Fibroblast of skin of left biceps (primary cell): ENCODE results near the gene NDUFB3.
"Not testable (repeated sequence)": the region's sequence is repeated elsewhere in the genome, so short reads cannot be mapped to it uniquely, and the experiment has no call there.

Experiments
- DNase-seq, 2 experiments: peaks; one replicate each; pipeline ENCODE4 v3.0.0-alpha.2; 2013; ENCODE audit warnings: low read depth in 2 of 2

Gene NDUFB3

DNA sequence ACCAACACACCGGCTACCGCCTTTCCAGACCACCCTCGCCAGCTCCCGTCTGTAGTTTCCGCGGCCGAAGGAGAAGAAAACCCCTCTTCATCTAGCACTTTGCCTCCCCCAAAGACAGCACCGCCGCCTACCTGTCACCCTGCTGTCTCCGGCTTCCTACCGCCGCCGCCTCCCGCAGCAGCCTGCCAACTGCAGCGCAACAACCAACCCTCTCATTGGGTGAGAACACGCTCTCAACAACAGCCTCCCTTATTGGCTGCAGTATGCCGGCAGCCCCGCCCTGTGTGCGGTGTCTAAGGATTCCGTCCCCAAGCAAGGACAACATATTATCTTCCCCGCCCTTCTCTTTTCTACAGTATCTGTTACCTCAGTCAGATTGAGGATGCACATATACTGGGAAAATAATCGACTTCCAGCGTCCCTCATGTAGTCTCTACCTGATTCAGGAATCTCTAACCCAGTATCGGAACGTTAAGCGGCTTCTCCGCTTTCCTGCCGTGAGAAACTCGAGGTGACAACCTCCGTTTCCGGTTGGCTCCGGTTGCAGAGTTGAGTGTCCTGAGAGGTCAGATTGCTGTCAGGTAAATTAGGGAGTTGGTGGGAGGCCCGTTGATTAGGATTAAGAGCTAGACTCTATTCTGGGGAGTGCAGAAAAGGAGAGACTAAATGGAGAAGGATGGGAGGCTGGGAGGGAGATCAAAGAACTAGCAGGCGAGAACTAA is at the start of gene NDUFB3, which contains the start of gene HYCC2:
NDUFB3 (plus strand) TSS at position 523 of the 722 bp plus-strand sequence. CDS start 6,882 bp downstream, outside the sequence.
HYCC2 (minus strand) TSS at position 193 of the 722 bp plus-strand sequence. CDS start 47,662 bp downstream, outside the sequence.
- DNase-seq: peak; percentile 78

DNA sequence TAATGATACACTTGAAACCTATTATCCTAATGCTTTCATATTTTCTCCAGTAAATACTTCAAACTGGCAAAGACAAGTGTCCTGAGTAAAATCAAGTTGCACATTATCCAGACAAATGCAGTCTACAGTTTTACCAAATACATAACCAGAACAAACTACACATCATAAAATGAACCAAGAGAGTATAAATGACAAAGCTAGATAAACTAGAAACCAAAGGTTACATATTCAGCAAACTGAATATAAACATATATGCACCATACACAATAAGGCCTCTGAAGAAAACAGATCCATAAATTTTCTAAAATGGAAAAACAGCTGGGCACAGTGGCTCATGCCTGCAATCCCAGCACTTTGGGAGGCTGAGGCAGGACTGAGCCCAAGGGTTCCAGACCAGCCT is 47.3 kb upstream of the NDUFB3 start:
- DNase-seq: no peak

DNA sequence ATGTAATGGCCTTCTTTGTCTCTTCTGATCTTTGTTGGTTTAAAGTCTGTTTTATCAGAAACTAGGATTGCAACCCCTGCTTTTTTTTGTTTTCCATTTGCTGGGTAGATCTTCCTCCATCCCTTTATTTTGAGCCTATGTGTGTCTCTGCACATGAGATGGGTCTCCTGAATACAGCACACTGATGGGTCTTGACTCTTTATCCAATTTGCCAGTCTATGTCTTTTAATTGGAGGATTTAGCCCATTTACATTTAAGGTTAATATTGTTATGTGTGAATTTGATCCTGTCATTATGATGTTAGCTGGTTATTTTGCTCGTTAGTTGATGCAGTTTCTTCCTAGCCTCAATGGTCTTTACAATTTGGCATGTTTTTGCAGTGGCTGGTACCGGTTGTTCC is 37.4 kb upstream of the NDUFB3 start:
- not testable (repeated sequence) for DNase-seq

DNA sequence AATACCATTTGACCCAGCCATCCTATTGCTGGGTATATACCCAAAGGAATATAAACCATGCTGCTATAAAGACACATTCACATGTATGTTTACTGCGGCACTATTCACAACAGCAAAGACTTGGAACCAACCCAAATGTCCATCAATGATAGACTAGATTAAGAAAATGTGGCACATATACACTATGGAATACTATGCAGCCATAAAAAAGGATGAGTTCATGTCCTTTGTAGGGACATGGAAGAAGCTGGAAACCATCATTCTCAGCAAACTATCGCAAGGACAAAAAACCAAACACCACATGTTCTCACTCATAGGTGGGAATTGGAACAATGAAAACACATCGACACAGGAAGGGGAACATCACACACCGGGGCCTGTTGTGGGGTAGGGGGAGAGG is 33.4 kb upstream of the NDUFB3 start:
- DNase-seq: not testable (repeated sequence)

DNA sequence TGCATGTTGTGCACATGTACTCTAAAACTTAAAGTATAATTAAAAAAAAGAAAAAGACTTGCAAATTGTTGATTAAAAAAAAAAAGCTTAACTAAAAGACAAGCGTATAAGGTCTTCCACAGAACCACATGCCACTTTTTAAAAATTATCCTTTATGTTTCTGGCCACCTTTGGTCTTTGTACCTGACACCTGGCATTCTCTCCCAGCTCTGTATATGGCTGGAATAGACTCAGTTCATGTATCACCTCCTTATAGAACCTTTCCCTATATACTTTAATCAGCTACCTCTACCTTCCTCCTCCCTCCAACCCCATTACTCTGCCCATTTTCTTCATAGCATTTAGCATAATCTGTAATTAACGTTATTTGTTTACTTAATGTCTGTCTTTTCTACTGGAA is 32.9 kb upstream of the NDUFB3 start:
- no peak for DNase-seq

DNA sequence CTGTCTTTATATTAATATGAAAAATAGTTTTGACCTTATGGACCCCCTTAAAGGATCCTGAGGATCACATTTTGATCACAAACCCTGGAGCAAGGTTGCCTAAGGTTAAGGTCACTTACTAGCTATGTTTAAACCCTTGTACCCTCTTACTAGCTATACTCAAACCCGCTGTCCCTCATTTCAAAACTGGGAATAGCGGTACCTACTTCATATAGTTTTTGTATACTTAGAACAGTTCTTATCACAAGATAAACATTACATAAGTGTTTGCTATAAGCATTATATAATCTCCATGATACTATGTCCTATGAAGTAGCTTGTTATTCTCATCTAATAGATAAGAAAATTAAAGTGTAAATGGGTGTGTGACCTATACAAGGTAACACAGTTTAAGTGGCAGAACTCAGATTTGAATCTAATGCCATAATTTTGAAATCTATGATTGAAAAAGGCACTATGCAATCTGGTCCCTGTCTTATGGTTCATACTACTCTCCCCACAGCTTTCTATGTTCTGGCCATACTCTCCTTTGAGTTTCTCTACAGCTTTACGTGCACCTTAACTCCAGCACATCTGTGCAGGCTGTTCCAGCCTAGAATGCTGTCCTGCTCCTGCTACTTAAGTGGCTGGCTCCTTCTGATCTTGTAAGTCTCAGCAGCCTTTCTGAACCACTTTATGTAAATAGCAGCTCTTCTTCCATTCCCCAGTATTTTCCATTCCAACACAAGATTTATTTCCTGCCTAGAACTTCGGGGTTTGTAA is 30.8 kb upstream of the NDUFB3 start:
- DNase-seq: no peak

DNA sequence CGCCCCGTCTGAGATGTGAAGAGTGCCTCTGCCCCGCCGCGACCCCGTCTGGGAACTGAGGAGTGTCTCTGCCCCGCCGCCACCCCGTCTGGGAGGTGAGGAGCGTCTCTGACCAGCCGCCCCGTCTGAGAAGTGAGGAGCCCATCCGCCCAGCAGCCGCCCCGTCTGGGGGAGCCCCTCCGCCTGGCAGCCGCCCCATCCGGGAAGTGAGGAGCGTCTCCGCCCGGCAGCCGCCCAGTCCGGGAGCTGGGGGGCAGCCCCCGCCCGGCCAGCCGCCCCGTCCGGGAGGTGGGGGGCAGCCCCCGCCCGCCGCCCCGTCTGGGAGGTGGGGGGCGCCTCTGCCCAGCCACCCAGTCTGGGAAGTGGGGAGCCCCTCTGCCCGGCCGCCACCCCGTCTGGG is 29.4 kb upstream of the NDUFB3 start:
- DNase-seq: not testable (repeated sequence)

DNA sequence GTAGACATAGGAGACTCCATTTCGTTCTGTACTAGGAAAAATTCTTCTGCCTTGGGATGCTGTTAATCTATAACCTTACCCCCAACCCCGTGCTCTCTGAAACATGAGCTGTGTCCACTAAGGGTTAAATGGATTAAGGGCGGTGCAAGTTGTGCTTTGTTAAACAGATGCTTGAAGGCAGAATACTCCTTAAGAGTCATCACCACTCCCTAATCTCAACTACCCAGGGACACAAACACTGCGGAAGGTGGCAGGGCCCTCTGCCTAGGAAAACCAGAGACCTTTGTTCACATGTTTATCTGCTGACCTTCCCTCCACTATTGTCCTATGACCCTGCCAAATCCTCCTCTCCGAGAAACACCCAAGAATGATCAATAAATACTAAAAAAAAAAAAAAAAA is 28.8 kb upstream of the NDUFB3 start:
- DNase-seq: not testable (repeated sequence)

DNA sequence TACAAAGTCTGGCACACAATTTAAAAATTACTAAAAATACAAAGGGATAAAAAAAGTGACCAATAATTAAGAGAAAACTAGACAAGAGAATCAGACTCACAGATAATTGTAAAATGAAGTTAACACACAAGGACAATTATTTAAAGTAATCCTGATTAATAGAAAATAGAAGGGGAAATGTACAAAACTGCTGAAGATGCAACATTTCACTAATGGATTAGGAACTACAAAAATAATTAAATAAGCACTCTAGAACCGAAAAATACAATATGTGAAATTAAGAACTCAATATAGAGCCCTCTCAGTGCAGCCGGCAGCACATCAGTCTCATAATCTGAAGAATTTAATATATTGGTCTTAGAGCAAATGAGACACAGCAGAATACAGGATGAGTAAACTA is 24.9 kb upstream of the NDUFB3 start:
- DNase-seq: no peak

DNA sequence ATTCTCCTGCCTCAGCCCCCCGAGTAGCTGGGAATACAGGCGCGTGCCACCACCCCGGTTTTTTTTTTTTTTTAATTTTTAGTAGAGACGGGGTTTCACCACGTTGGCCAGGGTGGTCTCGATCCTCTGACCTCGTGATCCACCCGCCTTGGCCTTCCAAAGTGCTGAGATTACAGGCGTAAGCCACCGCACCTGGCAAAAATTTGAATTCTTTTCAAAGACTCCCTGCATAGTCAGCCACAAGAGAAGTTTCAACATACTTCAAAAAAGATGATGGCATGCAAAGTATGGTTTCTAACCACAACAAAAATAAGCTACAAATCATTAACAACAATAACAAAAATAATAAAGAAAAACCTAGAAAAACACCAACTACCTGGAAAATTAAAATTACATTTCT is 22.3 kb upstream of the NDUFB3 start:
- no peak for DNase-seq

DNA sequence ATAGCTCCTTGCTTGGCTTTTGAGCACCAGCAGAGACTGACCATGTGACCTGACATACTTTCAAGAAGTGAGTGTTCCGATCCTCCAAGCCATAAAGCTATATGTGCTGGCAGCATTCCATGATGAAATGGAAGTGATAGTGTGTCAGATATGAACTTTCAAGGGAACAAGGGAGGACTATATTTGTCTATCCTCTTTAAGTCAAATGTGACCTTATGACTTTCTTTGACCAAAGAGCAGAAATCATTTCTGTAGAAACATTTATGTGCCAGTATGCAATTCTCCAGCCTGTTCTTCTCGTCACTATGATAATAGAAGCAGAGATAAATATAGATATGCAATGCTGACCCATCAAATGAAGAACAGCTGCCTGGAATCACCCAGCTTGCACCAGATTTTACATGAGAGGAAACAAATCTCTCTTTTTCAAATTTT is 14.7 kb upstream of the NDUFB3 start:
- DNase-seq: peak in 1 of 2 experiments; percentile 5

DNA sequence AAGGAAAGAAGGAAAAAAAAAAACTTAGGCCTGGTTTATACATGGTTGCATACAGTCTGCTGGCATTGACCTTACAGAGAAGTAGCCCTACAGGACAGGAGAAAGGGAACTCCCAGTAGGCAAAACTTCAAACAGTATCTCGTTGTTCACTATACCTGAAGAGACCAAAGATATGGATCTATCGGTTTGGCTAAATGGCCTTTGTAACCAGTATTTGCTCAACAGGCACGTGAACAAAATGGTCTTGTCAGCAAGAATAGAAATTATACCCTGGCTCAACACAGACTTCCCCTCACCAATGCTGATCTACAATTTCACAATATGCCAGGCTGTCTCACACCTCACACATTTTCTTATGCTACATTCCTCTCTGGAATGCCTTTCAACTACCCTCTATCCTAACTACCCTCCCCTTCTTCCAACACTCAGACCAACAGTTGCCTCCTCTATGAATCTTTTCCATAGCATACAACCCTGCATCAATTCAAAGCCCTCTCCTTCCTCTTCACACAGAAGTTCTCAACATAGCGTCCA is 14.0 kb upstream of the NDUFB3 start:
- no peak for DNase-seq

DNA sequence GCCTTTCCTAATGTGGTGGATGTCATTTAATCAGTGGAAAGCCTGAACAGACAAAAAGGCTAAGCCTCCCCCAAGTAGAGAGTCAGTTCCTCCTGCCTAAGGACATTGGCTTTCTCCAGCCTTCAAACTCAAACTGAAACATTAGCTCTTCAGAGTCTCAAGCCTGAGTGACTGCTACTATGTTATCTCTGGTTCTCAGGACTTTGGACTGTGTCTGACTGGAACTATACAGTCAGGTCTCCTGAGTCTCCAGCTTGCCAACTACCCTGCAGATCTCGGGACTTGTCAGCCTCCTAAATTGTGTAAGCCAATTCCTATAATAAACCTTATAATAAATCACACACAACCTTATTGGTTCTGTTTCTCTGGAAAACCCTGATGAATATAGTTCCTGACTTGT is 12.9 kb upstream of the NDUFB3 start:
- no peak for DNase-seq

DNA sequence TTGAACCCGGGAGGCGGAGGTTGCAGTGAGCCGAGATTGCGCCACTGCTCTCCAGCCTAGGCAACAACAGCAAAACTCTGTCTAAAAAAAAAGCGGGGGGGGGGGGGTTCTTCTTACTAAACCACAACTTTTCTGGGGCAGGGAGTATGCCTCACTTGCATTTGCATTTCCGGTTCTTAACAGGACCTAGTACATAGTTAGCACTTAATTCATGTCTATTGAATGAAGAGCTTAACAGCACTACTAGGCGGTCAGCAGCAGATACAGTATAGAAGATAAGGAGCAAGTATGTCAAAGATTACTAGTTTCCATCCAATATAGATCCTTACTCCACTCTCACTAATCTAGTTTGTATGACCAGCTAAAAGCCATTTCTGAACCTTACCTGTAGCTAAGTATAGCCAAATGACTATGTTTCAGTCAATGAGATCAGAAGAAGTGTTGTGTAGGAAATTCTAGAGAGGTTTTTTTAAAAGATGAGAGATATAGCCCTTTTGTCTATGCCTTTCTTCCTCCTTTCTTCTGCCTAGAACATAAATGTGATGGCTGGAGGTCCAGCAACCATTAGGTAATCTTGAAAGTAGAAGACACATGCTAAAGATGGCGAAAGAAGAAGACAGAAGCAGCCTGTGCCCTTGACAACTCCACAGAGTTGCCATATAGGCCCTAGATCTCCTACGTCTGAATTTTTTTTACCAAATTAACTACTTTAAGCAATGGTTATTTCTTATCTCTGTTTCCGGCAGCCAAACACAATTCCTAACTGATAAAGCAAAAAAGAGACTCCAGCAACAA is 11.6 kb upstream of the NDUFB3 start:
- no peak for DNase-seq

DNA sequence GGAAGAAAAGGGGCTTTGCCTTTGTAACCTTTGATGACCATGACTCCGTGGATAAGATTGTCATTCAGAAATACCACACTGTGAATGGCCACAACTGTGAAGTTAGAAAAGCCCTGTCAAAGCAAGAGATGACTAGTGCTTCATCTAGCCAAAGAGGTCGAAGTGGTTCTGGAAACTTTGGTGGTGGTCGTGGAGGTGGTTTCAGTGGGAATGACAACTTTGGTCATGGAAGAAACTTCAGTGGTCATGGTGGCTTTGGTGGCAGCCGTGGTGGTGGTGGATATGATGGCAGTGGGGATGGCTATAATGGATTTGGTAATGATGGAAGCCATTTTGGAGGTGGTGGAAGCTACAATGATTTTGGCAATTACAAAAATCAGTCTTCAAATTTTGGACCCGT is 8.3 kb upstream of the NDUFB3 start:
- DNase-seq: not testable (repeated sequence)

DNA sequence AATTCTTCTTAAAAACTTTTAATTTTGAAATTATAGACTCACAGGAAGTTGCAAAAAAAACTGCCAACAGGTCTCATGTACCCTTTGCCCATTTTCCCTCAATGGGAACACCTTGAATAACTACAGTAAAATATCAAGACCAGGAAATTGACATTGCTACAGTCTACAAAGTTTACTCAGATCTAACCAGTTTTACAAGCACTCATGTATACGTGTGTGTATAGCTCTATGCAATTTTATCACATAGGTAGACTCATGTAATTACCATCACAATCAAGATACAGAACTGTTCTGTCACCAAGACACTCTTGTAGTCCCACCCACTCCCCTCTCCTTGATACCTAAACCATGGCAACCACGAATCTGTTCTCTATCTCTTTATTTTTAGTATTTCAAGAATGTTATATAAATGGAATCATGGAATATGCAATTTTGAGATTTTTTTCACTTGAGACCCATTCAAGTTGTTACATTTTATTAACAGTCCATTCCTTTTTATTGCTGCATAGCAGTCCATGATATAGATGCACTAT is 6.9 kb upstream of the NDUFB3 start:
- DNase-seq: no peak

DNA sequence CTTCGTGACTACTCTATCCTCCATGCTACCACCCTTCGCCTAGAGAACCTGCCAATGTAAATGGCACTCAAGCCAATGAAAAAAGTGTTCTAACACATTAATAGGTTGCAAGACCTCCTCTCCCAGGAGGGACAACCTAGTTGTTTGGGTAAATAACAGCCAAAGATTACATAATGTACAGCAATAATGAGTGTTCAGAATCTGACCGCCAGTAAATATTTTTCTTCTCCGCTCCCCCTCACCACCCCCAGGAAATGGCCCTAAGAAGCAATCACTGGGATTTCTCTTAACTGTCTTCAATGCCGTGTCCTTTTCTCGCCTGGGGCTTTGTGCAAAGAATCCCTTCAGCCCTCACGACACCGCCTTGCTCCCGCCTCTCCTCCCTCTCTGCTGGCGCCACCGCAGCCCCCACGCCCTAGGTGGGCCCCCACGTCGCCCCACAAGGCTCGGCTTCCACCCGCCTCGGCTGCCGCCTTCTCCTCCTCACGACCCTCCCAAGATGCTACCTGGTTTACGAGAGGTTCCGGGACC is 788 bp upstream of the NDUFB3 start:
- no peak for DNase-seq

DNA sequence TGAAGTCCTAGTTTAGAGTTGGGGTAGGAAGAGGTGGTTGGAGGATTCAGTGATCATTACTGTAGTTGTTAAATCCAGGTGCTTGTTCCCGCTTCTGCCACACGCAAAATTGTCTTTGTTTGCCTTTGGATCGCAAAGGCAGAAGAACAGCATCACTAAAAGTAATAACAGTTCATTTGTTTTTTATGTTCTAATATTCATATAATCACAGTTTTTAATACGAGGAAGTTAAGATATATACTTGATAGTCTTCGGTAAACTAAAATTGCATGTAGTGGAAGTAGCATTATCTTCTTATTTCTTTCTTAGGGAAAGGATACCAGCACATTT is 365 bp downstream of the NDUFB3 start:
- no peak for DNase-seq

DNA sequence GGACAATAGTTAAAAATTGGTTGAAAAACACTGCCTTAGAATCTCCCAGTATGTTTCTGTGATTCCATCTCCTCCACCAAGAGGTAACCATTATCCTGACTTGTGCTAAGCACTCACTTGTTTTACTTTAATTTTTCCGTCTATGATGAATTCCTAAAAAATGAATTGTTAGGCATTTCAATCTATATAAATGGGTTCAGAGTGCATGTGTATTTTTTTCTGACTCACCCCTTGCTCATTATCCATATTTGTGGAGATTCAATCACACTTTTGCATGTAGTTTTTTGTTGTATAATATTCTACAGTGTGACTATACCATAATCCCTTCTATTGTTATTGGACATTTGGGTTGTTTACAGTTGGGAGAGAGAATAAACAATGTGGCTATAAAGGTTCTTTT is 1.3 kb downstream of the NDUFB3 start:
- DNase-seq: no peak

DNA sequence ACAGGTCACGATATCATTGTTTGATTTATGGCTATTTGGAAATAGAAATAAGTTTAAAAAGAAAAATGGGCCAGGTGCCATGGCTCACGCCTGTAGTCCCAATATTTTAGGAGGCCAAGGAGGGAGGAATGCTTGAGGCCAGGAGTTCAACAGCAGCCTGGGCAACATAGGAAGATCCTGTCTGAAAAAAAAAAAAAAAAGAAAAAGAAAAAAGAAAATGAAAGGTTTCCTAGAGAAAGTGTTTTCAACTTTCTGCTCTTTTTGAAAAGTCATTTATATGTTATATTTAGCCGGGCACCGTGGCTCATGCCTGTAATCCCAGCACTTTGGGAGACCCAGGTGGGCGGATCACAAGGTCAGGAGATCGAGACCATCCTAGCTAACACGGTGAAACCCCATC is 3.2 kb downstream of the NDUFB3 start:
- DNase-seq: no peak

DNA sequence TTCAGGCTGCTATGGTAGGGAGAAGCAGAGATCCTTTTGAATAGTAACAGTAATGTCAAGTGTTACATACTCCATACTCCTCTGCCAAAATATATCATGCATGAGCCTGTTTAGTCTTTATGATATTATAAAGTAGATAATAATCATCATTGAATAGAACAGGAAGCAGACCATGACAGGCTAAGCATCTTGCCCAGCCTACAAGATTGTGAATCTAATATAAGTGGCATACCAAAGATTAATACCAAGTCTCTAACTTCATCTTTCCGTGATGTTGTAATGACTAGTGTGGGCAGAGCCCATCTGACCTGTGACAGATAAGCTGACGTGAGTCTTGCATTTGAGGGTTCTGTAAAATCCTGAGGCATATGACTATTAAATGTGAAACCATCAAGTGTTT is 13.1 kb downstream of the NDUFB3 start:
- no peak for DNase-seq

DNA sequence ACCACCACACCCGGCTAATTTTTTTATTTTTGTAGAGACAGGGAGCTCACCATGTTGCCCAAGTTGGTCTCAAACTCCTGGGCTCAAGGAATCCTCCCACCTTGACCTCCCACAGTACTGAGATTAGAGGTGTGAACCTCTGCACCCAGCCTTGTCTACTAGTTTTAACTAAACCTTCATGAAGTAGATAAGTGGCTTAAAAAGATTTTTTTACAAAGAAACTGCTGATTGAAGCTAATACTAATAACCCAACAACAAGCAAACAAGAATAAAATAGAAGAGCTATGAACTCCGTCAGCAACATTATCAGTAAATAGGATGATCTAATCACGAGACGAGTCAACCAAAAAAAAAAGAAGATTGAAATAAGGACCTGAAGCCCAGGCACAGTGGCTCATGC is 18.8 kb downstream of the NDUFB3 start:
- no peak for DNase-seq
